ENCODE data around the gene TRIM38.

- no peak for TF ChIP-seq POLR2A (IDR thresholded peaks at IDR 0.05)
- TF ChIP-seq CTCF (IDR thresholded peaks at IDR 0.05), result no peak
Measured at GRCh38 chr6:25919657-25920056, 42.9 kb upstream of the TRIM38 start.

All from transverse colon (tissue), 3 donors.